ENCODE data around the gene ACSS1.

DNA sequence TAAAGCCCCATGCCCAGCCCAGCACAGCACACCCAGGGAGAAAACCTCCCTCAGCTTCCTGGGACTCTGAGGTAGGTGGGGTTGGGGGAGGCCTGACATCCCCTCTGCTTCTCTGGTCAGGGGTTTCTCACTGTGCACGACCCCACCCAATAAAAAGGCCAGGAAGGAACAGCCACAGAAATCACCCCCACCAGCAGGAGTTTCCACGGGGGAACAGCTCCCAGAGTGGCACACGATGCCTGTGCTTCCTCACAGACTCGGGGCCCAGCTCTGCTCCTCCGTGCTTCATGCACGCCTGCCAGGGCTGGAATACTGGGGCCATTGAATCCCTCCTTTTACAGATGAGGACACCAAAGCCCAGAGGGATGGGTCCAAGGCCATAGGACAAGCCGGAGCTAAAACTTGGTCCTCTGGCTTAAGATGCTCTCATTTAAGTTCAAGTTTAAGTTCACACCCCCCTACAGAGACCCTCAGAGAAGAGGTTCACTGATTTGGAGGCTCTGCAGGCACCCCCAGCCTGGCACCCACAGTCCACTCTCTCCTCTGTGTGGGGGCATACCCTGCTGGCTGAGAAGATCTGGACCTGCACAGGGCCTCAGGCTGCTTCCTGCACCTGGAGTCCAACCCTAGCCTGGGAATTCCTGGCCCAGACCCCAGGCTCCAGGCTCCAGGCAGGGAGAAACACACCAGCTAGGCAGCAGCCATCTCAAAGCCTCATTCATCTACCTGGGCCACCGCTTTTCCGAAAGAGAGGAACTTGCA is 14.3 kb downstream of the ACSS1 start:
- TF ChIP-seq GATA2 (IDR thresholded peaks at IDR 0.05; ENCODE audit: low read depth, low read length) (no peak), GATA3 (IDR thresholded peaks at IDR 0.05; ENCODE audit: low read depth, low read length) (no peak)
